Measurements from ENCODE around the gene MYRIP. TPM values are rescaled to one million over a fixed set of nuclear protein-coding genes. Genes with fewer than 3 reads are reported as not detected.

The MYRIP gene
- total and polyA plus RNA-seq, 4 donors = 0.15 to 11.0 (median 5.5) TPM

DNA sequence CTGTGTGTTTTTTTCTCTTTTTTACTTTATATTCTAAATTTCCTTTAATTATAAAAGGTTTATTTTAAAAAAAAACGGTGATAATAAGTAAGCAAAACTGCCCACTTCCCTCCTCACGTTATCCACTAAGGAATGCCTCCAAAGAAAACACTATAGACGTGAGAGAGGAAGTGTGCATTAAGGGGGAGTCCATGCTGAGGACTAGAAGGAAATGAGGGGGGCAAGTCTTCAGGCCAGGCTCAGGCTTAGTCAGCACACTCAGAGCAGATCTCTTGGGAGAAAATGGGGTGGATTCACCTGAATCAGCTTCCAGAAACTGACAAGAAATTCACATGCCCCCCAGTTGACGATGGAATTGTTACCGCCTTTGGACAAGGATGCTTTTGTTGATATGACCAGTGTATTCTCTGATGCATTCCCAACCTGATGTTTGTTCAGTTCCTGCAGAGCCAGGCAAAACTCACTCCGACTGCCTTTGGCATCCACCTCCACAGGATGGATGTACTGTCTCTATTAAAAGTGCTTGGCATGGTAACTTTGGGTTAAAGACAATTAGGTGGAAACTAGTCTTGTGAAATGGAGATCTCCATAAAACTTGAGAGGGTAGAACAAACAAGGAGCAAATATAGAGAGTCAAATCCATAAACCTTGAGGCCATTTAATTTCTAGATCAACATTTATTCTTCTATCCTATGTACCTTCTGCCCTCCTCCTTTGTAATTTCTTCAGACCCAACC is 167.8 kb downstream of the MYRIP start:
- ATAC-seq (ENCODE audit: low FRiP score) (no peak), DNase-seq (no peak)
- 54 to 55% methylated on average over 6 of the region's 6 CpGs for WGBS, 2 donors

GRCh38 chr3:39978308-39978707 is 168.9 kb downstream of the MYRIP start:
- ATAC-seq (ENCODE audit: low FRiP score) (no peak), DNase-seq (no peak)
- 64 to 65% methylated on average over 3 of the region's 3 CpGs for WGBS, 2 donors
- intact Hi-C loops (cut with DNase I) = no loop called here
- H3K36me3 ChIP-seq (ENCODE audit: control insufficient read depth in 1 of 2, insufficient read depth in 2 of 2, low read length in 1 of 2) = no peaks in the 10 kb centered on the region
- no peaks in the 10 kb centered on the region for H3K27me3 ChIP-seq (ENCODE audit: control insufficient read depth in 1 of 2, insufficient read depth in 2 of 2, low read length in 1 of 2)
- H3K4me3 ChIP-seq (ENCODE audit: low read length in 2 of 2) = no peak overlapping the region
- H3K9me3 ChIP-seq (ENCODE audit: control insufficient read depth, low read length) = no peaks in the 10 kb centered on the region
- H3K27ac ChIP-seq (ENCODE audit: low read depth in 1 of 2, low read length in 2 of 2) = no peak overlapping the region
- no peaks in the 10 kb centered on the region for H3K4me1 ChIP-seq (ENCODE audit: control insufficient read depth in 1 of 2, insufficient read depth in 2 of 2, low read length in 2 of 2)

More for the DNA sequence above, 167.8 kb downstream of the MYRIP start:
- Histone ChIP-seq H3K4me1 (ENCODE audit: control insufficient read depth in 1 of 2, insufficient read depth in 2 of 2, low read length in 2 of 2) (no peaks in the 10 kb centered on the region), H3K36me3 (ENCODE audit: control insufficient read depth in 1 of 2, insufficient read depth in 2 of 2, low read length in 1 of 2) (no peaks in the 10 kb centered on the region), H3K9me3 (ENCODE audit: control insufficient read depth, low read length) (no peaks in the 10 kb centered on the region), H3K27ac (ENCODE audit: low read depth in 1 of 2, low read length in 2 of 2) (no peak overlapping the region), H3K27me3 (ENCODE audit: control insufficient read depth in 1 of 2, insufficient read depth in 2 of 2, low read length in 1 of 2) (no peaks in the 10 kb centered on the region), H3K4me3 (ENCODE audit: low read length in 2 of 2) (no peak overlapping the region)
- intact Hi-C loops (cut with DNase I) = no loop called here

- no peaks in the 10 kb centered on the region for H3K27me3 ChIP-seq (ENCODE audit: control insufficient read depth in 1 of 2, insufficient read depth in 2 of 2, low read length in 1 of 2)
- no peaks in the 10 kb centered on the region for H3K4me1 ChIP-seq (ENCODE audit: control insufficient read depth in 1 of 2, insufficient read depth in 2 of 2, low read length in 2 of 2)
- no peak for DNase-seq
- no peak for ATAC-seq (ENCODE audit: low FRiP score)
- no peak overlapping the region for H3K4me3 ChIP-seq (ENCODE audit: low read length in 2 of 2)
- 67 to 87% methylated on average over 4 of the region's 4 CpGs for WGBS, 2 donors
- H3K27ac ChIP-seq (ENCODE audit: low read depth in 1 of 2, low read length in 2 of 2) = no peak overlapping the region
- intact Hi-C loops (cut with DNase I) = no loop called here
- H3K36me3 ChIP-seq (ENCODE audit: control insufficient read depth in 1 of 2, insufficient read depth in 2 of 2, low read length in 1 of 2) = no peaks in the 10 kb centered on the region
- no peaks in the 10 kb centered on the region for H3K9me3 ChIP-seq (ENCODE audit: control insufficient read depth, low read length)
These were observed 170.6 kb downstream of the MYRIP start for GRCh38 chr3:39980058-39980457.

DNA sequence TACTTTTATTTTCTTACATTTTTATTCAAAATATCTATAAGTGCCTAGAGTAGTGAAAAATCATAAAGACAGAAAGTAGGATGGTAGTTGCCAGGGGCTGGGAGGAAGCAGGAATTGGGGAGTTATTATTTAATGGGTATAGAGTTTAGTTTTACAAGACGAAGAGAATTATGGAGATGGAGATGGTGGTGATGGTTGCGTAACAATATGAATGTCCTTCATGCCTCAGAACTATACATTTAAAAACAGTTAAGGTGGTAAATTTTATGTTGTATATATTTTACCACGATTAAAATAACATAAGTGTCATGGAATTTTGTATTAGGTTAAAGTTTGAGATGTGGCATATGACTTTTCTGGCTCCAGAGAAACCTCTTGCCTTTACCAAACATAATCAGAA is 171.4 kb downstream of the MYRIP start:
- H3K27ac ChIP-seq (ENCODE audit: low read depth in 1 of 2, low read length in 2 of 2) = no peak overlapping the region
- no peak overlapping the region for H3K4me3 ChIP-seq (ENCODE audit: low read length in 2 of 2)
- no peaks in the 10 kb centered on the region for H3K9me3 ChIP-seq (ENCODE audit: control insufficient read depth, low read length)
- no peak for ATAC-seq (ENCODE audit: low FRiP score)
- 76% methylated on average over 3 of the region's 3 CpGs for WGBS, 2 donors
- H3K4me1 ChIP-seq (ENCODE audit: control insufficient read depth in 1 of 2, insufficient read depth in 2 of 2, low read length in 2 of 2) = no peaks in the 10 kb centered on the region
- H3K27me3 ChIP-seq (ENCODE audit: control insufficient read depth in 1 of 2, insufficient read depth in 2 of 2, low read length in 1 of 2) = no peaks in the 10 kb centered on the region
- DNase-seq = no peak
- intact Hi-C loops (cut with DNase I) = no loop called here
- H3K36me3 ChIP-seq (ENCODE audit: control insufficient read depth in 1 of 2, insufficient read depth in 2 of 2, low read length in 1 of 2) = no peaks in the 10 kb centered on the region

DNA sequence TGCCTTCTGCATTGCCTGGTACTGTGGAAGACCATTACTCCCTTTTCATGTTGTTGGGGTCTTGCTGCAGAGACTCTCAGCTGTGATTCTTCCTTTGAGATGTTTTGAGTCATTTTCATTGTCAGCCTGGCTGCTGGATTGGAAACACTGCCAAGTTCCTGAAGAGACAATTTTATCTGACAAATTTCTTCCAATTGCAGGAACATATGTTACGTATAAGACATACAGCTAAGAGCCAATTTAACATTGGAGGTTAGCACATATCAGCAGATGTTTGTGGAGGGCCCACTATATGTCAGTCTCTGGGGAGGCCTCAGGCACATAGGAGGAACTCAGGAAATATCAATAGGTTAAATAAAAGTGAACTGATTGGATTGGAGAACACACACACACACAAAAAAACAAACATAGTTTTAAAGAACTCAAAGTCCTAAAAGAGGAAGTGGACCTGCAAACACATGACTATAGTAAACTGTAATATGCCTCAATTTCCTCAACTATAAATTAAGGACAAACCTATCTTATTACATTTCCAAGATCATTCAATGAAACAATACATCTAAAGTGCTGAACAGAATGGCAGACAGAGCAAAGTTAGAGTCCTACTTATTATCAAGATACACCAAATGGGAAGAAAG is 172.3 kb downstream of the MYRIP start:
- H3K36me3 ChIP-seq (ENCODE audit: control insufficient read depth in 1 of 2, insufficient read depth in 2 of 2, low read length in 1 of 2) = no peaks in the 10 kb centered on the region
- WGBS, 2 donors = 81 to 92% methylated on average over 1 of the region's 1 CpG
- no peak for DNase-seq

DNA sequence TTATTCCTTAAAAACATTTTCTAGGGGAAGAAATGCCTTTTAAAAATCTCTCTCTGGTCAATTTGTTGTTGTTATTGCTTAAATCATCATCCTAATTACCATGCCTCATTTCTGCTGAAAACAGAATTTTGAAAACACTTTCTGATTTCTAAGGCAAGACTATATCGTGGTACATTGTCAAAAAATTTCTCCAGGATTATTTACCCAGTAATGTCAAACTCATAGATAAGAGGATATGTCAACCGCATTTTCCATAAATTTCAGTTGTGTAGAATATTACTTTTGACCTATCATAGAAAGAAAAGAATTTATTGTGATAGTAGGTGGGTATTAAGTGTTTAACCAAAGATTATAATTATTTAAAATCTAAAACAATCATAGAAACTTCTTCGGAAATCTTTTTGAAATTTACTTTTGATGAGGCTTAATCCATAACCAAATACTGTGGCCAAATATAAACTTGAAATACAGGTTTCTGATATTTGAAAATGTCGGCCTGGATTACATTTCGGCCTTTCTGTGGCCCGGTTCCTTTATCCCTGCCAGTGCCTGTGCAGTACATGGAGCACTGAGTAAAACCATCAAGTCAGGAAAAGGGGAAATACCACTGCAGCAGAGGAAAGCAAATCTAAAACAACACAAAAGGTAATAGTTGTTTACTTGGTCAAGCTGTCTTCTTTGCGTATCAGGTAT is 173.4 kb downstream of the MYRIP start:
- no peak for DNase-seq
- intact Hi-C loops (cut with DNase I) = no loop called here
- Histone ChIP-seq H3K27ac (ENCODE audit: low read depth in 1 of 2, low read length in 2 of 2) (no peak overlapping the region), H3K36me3 (ENCODE audit: control insufficient read depth in 1 of 2, insufficient read depth in 2 of 2, low read length in 1 of 2) (no peaks in the 10 kb centered on the region), H3K9me3 (ENCODE audit: control insufficient read depth, low read length) (no peaks in the 10 kb centered on the region), H3K27me3 (ENCODE audit: control insufficient read depth in 1 of 2, insufficient read depth in 2 of 2, low read length in 1 of 2) (no peaks in the 10 kb centered on the region), H3K4me3 (ENCODE audit: low read length in 2 of 2) (no peak overlapping the region), H3K4me1 (ENCODE audit: control insufficient read depth in 1 of 2, insufficient read depth in 2 of 2, low read length in 2 of 2) (no peaks in the 10 kb centered on the region)
- WGBS, 2 donors = 77 to 89% methylated on average over 7 of the region's 7 CpGs
- ATAC-seq (ENCODE audit: low FRiP score) = no peak

More for the DNA sequence above, 172.3 kb downstream of the MYRIP start:
- Histone ChIP-seq H3K27ac (ENCODE audit: low read depth in 1 of 2, low read length in 2 of 2) (no peak overlapping the region), H3K4me3 (ENCODE audit: low read length in 2 of 2) (no peak overlapping the region), H3K4me1 (ENCODE audit: control insufficient read depth in 1 of 2, insufficient read depth in 2 of 2, low read length in 2 of 2) (no peaks in the 10 kb centered on the region), H3K27me3 (ENCODE audit: control insufficient read depth in 1 of 2, insufficient read depth in 2 of 2, low read length in 1 of 2) (no peaks in the 10 kb centered on the region), H3K9me3 (ENCODE audit: control insufficient read depth, low read length) (no peaks in the 10 kb centered on the region)
- no peak for ATAC-seq (ENCODE audit: low FRiP score)
- intact Hi-C loops (cut with DNase I) = no loop called here

DNA sequence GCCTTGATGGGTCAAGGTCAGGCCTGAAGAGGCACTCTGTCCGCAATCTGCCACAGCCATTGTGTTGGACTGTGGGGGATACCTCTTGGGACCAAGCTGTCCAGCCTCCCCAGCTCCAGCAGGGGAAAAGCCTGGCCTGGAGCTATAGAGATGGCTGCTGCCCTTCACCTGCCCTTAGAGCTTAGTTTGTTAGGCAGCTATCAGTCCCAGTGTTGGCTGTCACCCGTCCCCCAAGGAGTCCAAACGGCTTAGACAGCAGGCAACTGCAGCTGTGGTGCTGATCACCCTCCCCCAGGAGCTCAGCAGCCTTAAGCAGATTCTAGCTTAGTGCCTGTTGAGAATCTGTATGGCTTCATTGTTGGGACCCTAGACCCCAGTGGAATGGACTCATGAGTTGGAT is 180.3 kb downstream of the MYRIP start:
- no peak overlapping the region for H3K27ac ChIP-seq (ENCODE audit: low read depth in 1 of 2, low read length in 2 of 2)
- DNase-seq (no peak), ATAC-seq (ENCODE audit: low FRiP score) (no peak)
- intact Hi-C loops (cut with DNase I) = no loop called here
- no peaks in the 10 kb centered on the region for H3K36me3 ChIP-seq (ENCODE audit: control insufficient read depth in 1 of 2, insufficient read depth in 2 of 2, low read length in 1 of 2)
- H3K4me3 ChIP-seq (ENCODE audit: low read length in 2 of 2) = no peak overlapping the region
- WGBS, 2 donors = 67 to 72% methylated on average over 3 of the region's 3 CpGs
- no peaks in the 10 kb centered on the region for H3K27me3 ChIP-seq (ENCODE audit: control insufficient read depth in 1 of 2, insufficient read depth in 2 of 2, low read length in 1 of 2)
- H3K4me1 ChIP-seq (ENCODE audit: control insufficient read depth in 1 of 2, insufficient read depth in 2 of 2, low read length in 2 of 2) = no peaks in the 10 kb centered on the region
- peaks cover 8% of the 10 kb centered on the region for H3K9me3 ChIP-seq (ENCODE audit: control insufficient read depth, low read length)

DNA sequence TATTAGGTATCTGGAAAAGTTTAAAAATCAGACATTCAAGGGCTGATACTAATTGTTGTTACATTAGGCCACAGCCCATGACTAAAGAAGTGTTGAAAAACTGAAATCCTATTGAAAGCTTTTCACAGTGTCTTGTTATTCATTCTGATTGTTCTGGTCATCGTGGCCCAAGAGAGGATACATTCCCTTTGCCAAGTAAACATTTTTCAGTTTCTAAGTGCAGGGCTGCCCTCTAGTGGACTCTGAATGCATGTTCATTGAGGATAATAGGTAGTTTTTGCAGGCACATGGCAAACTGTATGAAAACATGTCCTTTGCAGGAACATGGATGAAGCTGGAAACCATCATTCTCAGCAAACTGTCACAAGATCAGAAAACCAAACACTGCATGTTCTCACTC is 181.1 kb downstream of the MYRIP start:
- Histone ChIP-seq H3K36me3 (ENCODE audit: control insufficient read depth in 1 of 2, insufficient read depth in 2 of 2, low read length in 1 of 2) (no peaks in the 10 kb centered on the region), H3K4me1 (ENCODE audit: control insufficient read depth in 1 of 2, insufficient read depth in 2 of 2, low read length in 2 of 2) (no peaks in the 10 kb centered on the region), H3K9me3 (ENCODE audit: control insufficient read depth, low read length) (peaks cover 8% of the 10 kb centered on the region), H3K27ac (ENCODE audit: low read depth in 1 of 2, low read length in 2 of 2) (no peak overlapping the region), H3K27me3 (ENCODE audit: control insufficient read depth in 1 of 2, insufficient read depth in 2 of 2, low read length in 1 of 2) (no peaks in the 10 kb centered on the region), H3K4me3 (ENCODE audit: low read length in 2 of 2) (no peak overlapping the region)
- intact Hi-C loops (cut with DNase I) = no loop called here
- ATAC-seq (ENCODE audit: low FRiP score) = no peak
- 66% methylated on average over 1 of the region's 1 CpG for WGBS, 2 donors
- no peak for DNase-seq
